ENCODE measurements around the gene PLA2G2C. TPM values are rescaled to one million over a fixed set of nuclear protein-coding genes. Genes with fewer than 3 reads are reported as not detected.

PLA2G2C gene
- total and polyA plus RNA-seq, 9 donors, result 0.02 TPM; not detected in 8

- intact Hi-C loops (cut with DNase I), result loop anchor here in 1 of 4 donors (5.0 kb wide), 1 partner anchor 34 kb away; no protein-coding TSS in a partner anchor
- Histone ChIP-seq H3K27ac (no peak overlapping the region), H3K4me3 (no peak overlapping the region), H3K27me3 (no peaks in the 10 kb centered on the region), H3K9me3 (no peaks in the 10 kb centered on the region), H3K4me1 (ENCODE audit: insufficient read depth) (peaks cover 7% of the 10 kb centered on the region), H3K36me3 (no peaks in the 10 kb centered on the region)
- no peak for DNase-seq
- WGBS, 3 donors, result 40 to 57% (median 51%) methylated on average over 9 of the region's 9 CpGs
- no peak for TF ChIP-seq EP300 (IDR thresholded peaks at IDR 0.05)
- no peak for TF ChIP-seq CTCF (IDR thresholded peaks at IDR 0.05)
- no peak for TF ChIP-seq POLR2A (IDR thresholded peaks at IDR 0.05)
Observed at GRCh38 chr1:20141001-20141400, 45.3 kb downstream of the PLA2G2C start.

- 61 to 67% (median 65%) methylated on average over 13 of the region's 13 CpGs for WGBS, 3 donors
Observed at GRCh38 chr1:20139776-20140612, 46.3 kb downstream of the PLA2G2C start.

GRCh38 chr1:20138961-20139550, 47.3 kb downstream of the PLA2G2C start, which contains the start of gene PLA2G2F:
TSS of gene PLA2G2F (plus strand) at chr1:20139323. CDS start at chr1:20139428, 105 bp downstream.
- no peaks in the 10 kb centered on the region for H3K9me3 ChIP-seq
- no peaks in the 10 kb centered on the region for H3K36me3 ChIP-seq
- no peak within 1 kb of the TSS for H3K4me3 ChIP-seq
- H3K27ac ChIP-seq, result no peak within 1 kb of the TSS
- no peak for TF ChIP-seq POLR2A (IDR thresholded peaks at IDR 0.05)
- no peak for TF ChIP-seq CTCF (IDR thresholded peaks at IDR 0.05)
- no peak for TF ChIP-seq EP300 (IDR thresholded peaks at IDR 0.05)
- WGBS, 3 donors, result 93 to 98% (median 95%) methylated on average over 9 of the region's 9 CpGs
- DNase-seq, result no peak
- intact Hi-C loops (cut with DNase I), result no loop called here
- H3K4me1 ChIP-seq (ENCODE audit: insufficient read depth), result peaks cover 7% of the 10 kb centered on the region
- no peaks in the 10 kb centered on the region for H3K27me3 ChIP-seq

More at GRCh38 chr1:20139776-20140612, 46.3 kb downstream of the PLA2G2C start:
- H3K36me3 ChIP-seq, result no peaks in the 10 kb centered on the region
- DNase-seq, result no peak
- H3K27me3 ChIP-seq, result no peaks in the 10 kb centered on the region
- TF ChIP-seq POLR2A (IDR thresholded peaks at IDR 0.05) (no peak), CTCF (IDR thresholded peaks at IDR 0.05) (no peak), EP300 (IDR thresholded peaks at IDR 0.05) (no peak)
- no peaks in the 10 kb centered on the region for H3K9me3 ChIP-seq
- intact Hi-C loops (cut with DNase I), result loop anchor here in 1 of 4 donors (5.0 kb wide), 1 partner anchor 33 kb away; no protein-coding TSS in a partner anchor
- no peak overlapping the region for H3K4me3 ChIP-seq
- no peak overlapping the region for H3K27ac ChIP-seq
- H3K4me1 ChIP-seq (ENCODE audit: insufficient read depth), result peaks cover 7% of the 10 kb centered on the region

- H3K27ac ChIP-seq, result no peak overlapping the region
- H3K27me3 ChIP-seq, result no peaks in the 10 kb centered on the region
- 92 to 97% (median 96%) methylated on average over 6 of the region's 6 CpGs for WGBS, 3 donors
- H3K4me1 ChIP-seq (ENCODE audit: insufficient read depth), result peaks cover 1% of the 10 kb centered on the region
- H3K36me3 ChIP-seq, result no peaks in the 10 kb centered on the region
- intact Hi-C loops (cut with DNase I), result no loop called here
- no peak overlapping the region for H3K4me3 ChIP-seq
- no peaks in the 10 kb centered on the region for H3K9me3 ChIP-seq
- no peak for DNase-seq
- no peak for TF ChIP-seq POLR2A (IDR thresholded peaks at IDR 0.05)
- TF ChIP-seq EP300 (IDR thresholded peaks at IDR 0.05), result no peak
- TF ChIP-seq CTCF (IDR thresholded peaks at IDR 0.05), result no peak
Observed at GRCh38 chr1:20138346-20138745, 48.0 kb downstream of the PLA2G2C start.
